Lower leg skin (tissue), 3 donors: ENCODE measurements around the gene SLC26A3.

Source experiments
- CTCF ChIP-seq, 3 donors: fragments of 450-650 bp; IDR thresholded peaks; one replicate each; pipeline ENCODE4 v1.5.1; 2016; ENCODE audit warnings: antibody characterized with exemption in 3 of 3, mild to moderate bottlenecking in 3 of 3, moderate library complexity in 2 of 3
- POLR2A ChIP-seq, 2 donors: fragments of 450-650 bp; IDR thresholded peaks; one replicate each; pipeline ENCODE4 v1.6.1; 2016 to 2017; ENCODE audit warnings: antibody characterized with exemption in 2 of 2, mild to moderate bottlenecking in 1 of 2, moderate library complexity in 1 of 2

- no peak for TF ChIP-seq POLR2A (IDR thresholded peaks at IDR 0.05)
- TF ChIP-seq CTCF (IDR thresholded peaks at IDR 0.05), result no peak
Observed at GRCh38 chr7:107767391-107767790, 35.6 kb downstream of the SLC26A3 start.
